IPS DF 4.7 (cell line): ENCODE data around the gene ACSL5.
"Not testable (repeated sequence)": the region's sequence is repeated elsewhere in the genome, so short reads cannot be mapped to it uniquely, and the experiment has no call there.

Experiments
- DNase-seq: peaks from one replicate; pipeline ENCODE4 v3.0.0-alpha.2; 2013; ENCODE audit warnings: low spot score; ENCODE audit errors: extremely low read depth

Gene ACSL5

DNA sequence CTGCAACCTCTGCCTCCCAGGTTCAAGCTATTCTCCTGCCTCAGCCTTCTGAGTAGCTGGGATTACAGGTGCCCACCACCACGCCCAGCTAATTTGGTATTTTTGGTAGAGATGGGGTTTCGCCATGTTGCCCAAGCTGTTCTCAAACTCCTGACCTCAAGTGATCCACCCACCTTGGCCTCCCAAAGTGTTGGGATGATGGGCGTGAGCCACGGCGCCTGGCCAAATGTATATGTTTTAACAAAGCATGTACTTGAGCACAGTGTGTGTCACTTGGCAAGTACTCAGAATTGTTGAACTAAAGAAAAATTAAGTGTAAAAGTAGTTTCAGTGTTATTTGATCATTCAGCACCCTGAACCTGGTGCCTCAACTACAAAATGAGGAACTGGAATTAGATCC, 90.2 kb downstream of the ACSL5 start:
- not testable (repeated sequence) for DNase-seq

DNA sequence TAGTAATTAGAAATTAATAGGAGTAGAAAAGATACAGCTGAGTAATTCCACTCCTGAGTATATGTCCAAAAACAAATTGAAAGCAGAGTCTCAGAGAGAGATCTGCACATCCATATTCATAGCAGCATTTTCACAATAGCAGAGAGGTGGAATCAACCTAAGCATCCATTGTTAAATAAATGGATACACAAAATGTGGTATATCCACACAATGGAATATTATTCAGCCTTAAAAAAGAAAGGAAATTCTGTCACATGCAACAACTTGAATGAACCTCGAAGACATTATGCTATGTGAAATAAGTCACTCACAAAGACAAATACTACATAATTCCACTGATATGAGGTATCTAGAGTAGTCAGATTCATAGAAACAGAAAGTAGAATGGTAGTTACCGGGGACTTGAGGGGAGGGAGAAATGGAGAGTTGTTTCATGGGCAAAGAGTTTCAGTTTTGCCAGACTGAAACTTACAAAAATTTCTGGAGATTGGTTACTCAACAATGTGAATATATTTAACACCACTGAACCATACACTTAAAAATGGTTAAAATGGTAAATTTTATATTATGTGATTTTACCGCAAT, 91.5 kb downstream of the ACSL5 start:
- DNase-seq = no peak

DNA sequence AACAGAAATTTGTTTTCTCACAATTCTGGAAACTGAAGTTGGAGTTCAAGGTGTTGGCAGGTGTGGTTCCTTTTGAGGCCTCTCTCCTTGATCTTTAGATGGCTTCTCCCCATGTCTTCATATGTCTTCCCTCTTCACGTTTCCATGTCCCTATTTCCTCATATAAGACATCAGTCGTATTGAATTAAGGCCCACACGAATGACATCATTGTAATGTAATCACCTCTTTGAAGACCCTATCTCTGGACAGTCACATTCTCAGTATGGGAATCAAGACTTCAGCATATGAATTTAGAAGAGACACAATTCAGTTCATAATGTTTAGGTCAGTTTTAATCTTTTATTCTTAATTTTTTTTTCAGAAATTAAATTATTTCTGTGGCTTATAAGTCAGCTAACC, 92.9 kb downstream of the ACSL5 start:
- no peak for DNase-seq

DNA sequence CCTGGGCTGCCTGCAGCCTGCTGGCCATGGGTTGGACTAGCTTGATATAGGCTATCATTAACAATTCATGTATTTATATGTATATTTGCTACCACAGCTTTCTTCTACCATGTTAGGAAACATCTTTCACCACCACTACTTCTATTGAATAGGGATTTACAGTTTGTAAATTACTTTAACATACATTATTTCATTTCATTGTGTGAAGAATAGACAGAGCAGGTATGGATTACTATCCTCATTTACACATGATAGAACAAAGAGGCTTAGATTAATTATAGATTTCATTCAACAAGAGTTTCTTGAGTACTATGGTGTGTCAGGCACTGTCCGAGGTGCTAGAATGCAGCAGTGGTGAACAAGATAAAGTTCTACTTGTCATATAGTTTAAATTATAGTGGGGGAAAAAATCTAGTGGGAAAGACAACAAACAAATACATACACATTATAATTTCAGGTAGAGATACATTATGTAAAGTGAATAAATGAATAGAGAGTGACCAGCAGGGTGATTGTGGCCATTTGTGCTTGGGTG, 93.7 kb downstream of the ACSL5 start:
- DNase-seq = no peak

DNA sequence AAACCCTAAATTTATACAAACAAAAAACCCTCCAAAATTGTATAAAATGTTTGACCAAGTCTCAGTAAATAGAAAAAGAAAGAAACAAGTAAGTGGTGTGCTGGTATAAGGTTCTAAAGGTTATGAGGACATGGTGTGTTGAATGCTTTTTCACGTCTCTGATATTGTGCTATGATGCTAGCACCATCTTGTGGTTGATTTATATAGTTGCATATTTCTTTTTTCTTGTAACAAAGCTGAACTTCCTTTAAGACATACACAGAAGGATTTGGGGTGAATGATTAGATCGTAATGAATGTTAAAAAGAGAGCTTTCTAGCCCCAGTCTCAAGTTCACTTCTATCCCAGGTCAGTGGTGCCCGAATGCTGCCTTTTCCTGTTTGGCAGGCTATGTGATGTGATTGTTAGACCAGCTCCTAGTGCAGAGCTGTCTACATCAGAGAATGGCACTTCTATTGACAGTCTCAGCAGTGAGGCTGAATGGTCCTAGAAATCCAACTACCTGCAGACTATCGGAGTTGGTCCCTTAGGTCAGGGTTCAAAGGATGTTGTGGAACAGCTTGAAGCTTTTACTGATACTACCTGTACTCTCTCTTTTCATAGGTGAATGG, 98.1 kb downstream of the ACSL5 start:
- DNase-seq = peak; percentile 11

DNA sequence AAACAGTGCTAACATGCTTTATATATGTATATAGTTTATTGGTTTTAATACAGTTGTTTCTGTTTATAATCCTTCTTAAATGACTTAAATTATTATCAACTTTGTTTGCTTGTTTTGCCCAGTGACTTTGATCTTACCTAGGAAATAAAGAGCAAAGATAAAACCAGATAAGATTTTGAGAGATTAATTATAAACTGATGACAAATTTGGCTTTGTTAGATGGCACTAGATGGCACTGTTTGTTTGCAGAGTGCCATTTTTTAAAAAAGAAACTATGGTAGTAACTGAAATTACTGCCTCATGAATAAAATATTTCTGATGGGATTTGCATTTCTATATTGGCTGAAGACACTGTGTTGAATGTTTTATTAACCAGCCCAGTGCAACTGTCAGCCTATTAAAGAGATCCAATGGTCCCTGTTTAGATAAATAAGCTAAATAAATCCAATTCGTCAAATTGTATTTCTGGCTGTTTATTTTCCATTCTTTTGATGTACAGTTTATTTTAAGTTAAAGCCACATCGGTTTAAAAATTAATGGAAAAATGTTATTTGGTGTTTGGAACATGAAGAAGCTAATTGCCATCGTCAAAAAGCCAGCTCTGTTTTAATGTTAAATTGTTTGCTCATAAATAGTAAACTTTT, 101.8 kb downstream of the ACSL5 start:
- DNase-seq = no peak
